Neural cell (in vitro differentiated cells): ENCODE results near the gene ATF2.

Source experiments
- CTCF ChIP-seq: fragments of 450-650 bp; IDR thresholded peaks from 2 replicates; pipeline ENCODE4 v1.5.1; 2014; ENCODE audit warnings: antibody characterized with exemption, mild to moderate bottlenecking, moderate library complexity; ENCODE audit not compliant: poor library complexity, severe bottlenecking
- EP300 ChIP-seq: fragments of 450-650 bp; conservative IDR thresholded peaks from 2 replicates; pipeline ENCODE4 v1.6.1; 2014; ENCODE audit warnings: antibody characterized with exemption, mild to moderate bottlenecking, moderate library complexity; ENCODE audit not compliant: poor library complexity, severe bottlenecking
- EZH2 ChIP-seq: fragments of 200-600, 300-800 bp; shearing (Covaris generic), sonication (generic); IDR thresholded peaks from 2 replicates; pipeline ENCODE4 v1.6.1; 2014; ENCODE audit warnings: antibody characterized with exemption, low read length, borderline replicate concordance, mild to moderate bottlenecking; ENCODE audit not compliant: insufficient read depth, poor library complexity, severe bottlenecking
- POLR2AphosphoS5 ChIP-seq: IDR thresholded peaks from 2 replicates; pipeline ENCODE4 v1.6.1; 2012
- RAD21 ChIP-seq: fragments of 450-650 bp; conservative IDR thresholded peaks from 2 replicates; pipeline ENCODE4 v1.6.1; 2014; ENCODE audit warnings: antibody characterized with exemption, mild to moderate bottlenecking, moderate library complexity
- REST ChIP-seq: IDR thresholded peaks from 2 replicates; pipeline ENCODE4 v1.6.1; 2012; ENCODE audit warnings: borderline replicate concordance
- SMC3 ChIP-seq: fragments of 450-650 bp; conservative IDR thresholded peaks from 2 replicates; pipeline ENCODE4 v1.6.1; 2014; ENCODE audit warnings: antibody characterized with exemption, mild to moderate bottlenecking, moderate library complexity; ENCODE audit not compliant: poor library complexity
- TAF1 ChIP-seq: IDR thresholded peaks from 2 replicates; pipeline ENCODE4 v1.6.1; 2012; ENCODE audit warnings: low read depth

- no peak for TF ChIP-seq CTCF
- TF ChIP-seq EP300: no peak
- no peak for TF ChIP-seq REST
- TF ChIP-seq SMC3: no peak
- no peak for TF ChIP-seq POLR2AphosphoS5
- no peak for TF ChIP-seq TAF1
- no peak for TF ChIP-seq RAD21
- no peak for TF ChIP-seq EZH2
These were observed 129.0 kb downstream of the ATF2 start for GRCh38 chr2:175039031-175039430.
